Measurements from ENCODE around the gene HNRNPUL2. TPM values are rescaled to one million over a fixed set of nuclear protein-coding genes. Genes with fewer than 3 reads are reported as not detected.

The HNRNPUL2 gene
- total and polyA plus RNA-seq, 10 of the 15 experiments (the other 5 are each of a cell fraction or from before 2014, with no cell fraction given): 1.6 to 72.2 (median 14.9) TPM

DNA sequence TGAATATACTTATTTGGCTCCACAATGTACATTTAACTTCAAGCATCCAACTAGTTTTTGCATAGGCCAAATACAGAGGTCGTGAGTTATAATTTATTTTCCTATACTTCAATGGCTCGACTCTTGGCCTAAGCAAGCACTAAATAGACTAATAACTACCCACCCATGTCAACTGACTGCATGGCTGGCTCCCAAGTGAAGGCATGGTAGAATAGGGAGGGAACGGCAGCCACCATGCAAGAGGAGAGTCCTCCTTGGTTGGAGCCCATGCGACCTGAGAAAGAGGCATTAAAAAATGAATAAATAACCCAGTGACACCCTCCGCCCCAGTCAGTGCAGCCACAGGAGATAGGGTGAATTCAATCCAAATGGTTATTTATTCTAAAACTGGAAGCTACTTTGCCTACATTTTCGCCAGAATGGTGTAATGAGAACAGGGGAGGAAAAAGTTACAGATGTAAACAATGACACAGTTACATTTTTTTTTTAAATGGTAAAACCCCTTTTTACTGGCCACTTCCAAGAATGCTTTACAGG is 14.9 kb downstream of the HNRNPUL2 start:
- Histone ChIP-seq H3K27me3 (replicated peaks in 1 of 2; ENCODE audit: control insufficient read depth in 2 of 2, insufficient read depth in 2 of 2, low read length in 1 of 2) (no peaks in the 10 kb centered on the region), H3K36me3 (ENCODE audit: control insufficient read depth in 2 of 2, insufficient read depth in 2 of 2, low read length in 1 of 2) (peaks cover 34 to 35% of the 10 kb centered on the region in 2 experiments), H3K4me1 (ENCODE audit: control insufficient read depth, insufficient read depth, low read length) (peaks cover 32% of the 10 kb centered on the region), H3K79me2 (ENCODE audit: control insufficient read depth, insufficient read depth, low read length) (no peaks in the 10 kb centered on the region), H3K27ac (ENCODE audit: control insufficient read depth, insufficient read depth) (no peak overlapping the region), H3K9me3 (replicated peaks; ENCODE audit: control insufficient read depth, insufficient read depth, low read length) (no peaks in the 10 kb centered on the region), H3K4me3 (no peak overlapping the region), H3K9ac (ENCODE audit: control insufficient read depth, insufficient read depth, low read length) (no peak overlapping the region), H2AFZ (ENCODE audit: control insufficient read depth, low read depth, low read length) (no peak overlapping the region), H3K4me2 (ENCODE audit: control insufficient read depth, insufficient read depth) (no peak overlapping the region), H4K20me1 (ENCODE audit: control insufficient read depth, insufficient read depth) (no peaks in the 10 kb centered on the region)
- ChIA-PET RAD21 (ENCODE audit: unreplicated experiment) (no interaction called here), CTCF (interaction anchor here (1.1 kb wide), 1 partner anchor 91 kb away, joined by 3 read pairs; no protein-coding TSS in a partner anchor), POLR2A (interaction anchor here (5.5 kb wide), 1 partner anchor 14 kb away, joined by 40 read pairs; the partner anchor contains the start of genes HNRNPUL2 and TTC9C), SMC1A (ENCODE audit: uncharacterized antibody, unreplicated experiment) (interaction anchor here (5.3 kb wide), 1 partner anchor 16 kb away, joined by 26 read pairs; the partner anchor contains the start of genes HNRNPUL2 and TTC9C)
- DNase-seq (ENCODE audit: low read depth, low spot score): no peak
- ATAC-seq: no peak
- intact Hi-C loops (cut with micrococcal nuclease; ENCODE audit: unreplicated experiment) (no loop called here), in situ Hi-C loops (cut with MboI) (no loop called here)
- FAIRE-seq: no peak
- WGBS (ENCODE audit: insufficient coverage, insufficient replicate concordance, low lambda C conversion rate, missing lambda C conversion rate): 62% methylated on average over 6 of the region's 6 CpGs
- no TSS peak for BruUV-seq (replicated peaks)
- TF ChIP-seq MYB (IDR thresholded peaks at IDR 0.05; ENCODE audit: borderline replicate concordance, low read depth, low read length): no peak
- no peak for TF ChIP-seq ZSCAN29 (IDR thresholded peaks at IDR 0.05)
- no peak for TF ChIP-seq POLR2AphosphoS2 (IDR thresholded peaks at IDR 0.05; ENCODE audit: low read depth, low read length)
- TF ChIP-seq ZNF207 (IDR thresholded peaks at IDR 0.05; ENCODE audit: borderline replicate concordance): no peak
- no peak for TF ChIP-seq KLF5 (IDR thresholded peaks at IDR 0.05; ENCODE audit: partially characterized antibody)
- TF ChIP-seq, protein P1, sequence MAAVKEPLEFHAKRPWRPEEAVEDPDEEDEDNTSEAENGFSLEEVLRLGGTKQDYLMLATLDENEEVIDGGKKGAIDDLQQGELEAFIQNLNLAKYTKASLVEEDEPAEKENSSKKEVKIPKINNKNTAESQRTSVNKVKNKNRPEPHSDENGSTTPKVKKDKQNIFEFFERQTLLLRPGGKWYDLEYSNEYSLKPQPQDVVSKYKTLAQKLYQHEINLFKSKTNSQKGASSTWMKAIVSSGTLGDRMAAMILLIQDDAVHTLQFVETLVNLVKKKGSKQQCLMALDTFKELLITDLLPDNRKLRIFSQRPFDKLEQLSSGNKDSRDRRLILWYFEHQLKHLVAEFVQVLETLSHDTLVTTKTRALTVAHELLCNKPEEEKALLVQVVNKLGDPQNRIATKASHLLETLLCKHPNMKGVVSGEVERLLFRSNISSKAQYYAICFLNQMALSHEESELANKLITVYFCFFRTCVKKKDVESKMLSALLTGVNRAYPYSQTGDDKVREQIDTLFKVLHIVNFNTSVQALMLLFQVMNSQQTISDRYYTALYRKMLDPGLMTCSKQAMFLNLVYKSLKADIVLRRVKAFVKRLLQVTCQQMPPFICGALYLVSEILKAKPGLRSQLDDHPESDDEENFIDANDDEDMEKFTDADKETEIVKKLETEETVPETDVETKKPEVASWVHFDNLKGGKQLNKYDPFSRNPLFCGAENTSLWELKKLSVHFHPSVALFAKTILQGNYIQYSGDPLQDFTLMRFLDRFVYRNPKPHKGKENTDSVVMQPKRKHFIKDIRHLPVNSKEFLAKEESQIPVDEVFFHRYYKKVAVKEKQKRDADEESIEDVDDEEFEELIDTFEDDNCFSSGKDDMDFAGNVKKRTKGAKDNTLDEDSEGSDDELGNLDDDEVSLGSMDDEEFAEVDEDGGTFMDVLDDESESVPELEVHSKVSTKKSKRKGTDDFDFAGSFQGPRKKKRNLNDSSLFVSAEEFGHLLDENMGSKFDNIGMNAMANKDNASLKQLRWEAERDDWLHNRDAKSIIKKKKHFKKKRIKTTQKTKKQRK (IDR thresholded peaks at IDR 0.05; ENCODE audit: low read depth, low read length): no peak
- no peak for TF ChIP-seq ZNF24 (IDR thresholded peaks at IDR 0.05)
- no peak for TF ChIP-seq ZNF217 (IDR thresholded peaks at IDR 0.05)
- TF ChIP-seq FOS (IDR thresholded peaks at IDR 0.05; ENCODE audit: borderline replicate concordance, extremely low read depth, insufficient read length): no peak
- no peak for TF ChIP-seq IRF4 (IDR thresholded peaks at IDR 0.05; ENCODE audit: low read depth, low read length)
- no peak for TF ChIP-seq BMI1 (IDR thresholded peaks at IDR 0.05; ENCODE audit: borderline replicate concordance)
- no peak for TF ChIP-seq JUND (IDR thresholded peaks at IDR 0.05; ENCODE audit: low read depth, low read length)
- no peak for TF ChIP-seq TCF7 (IDR thresholded peaks at IDR 0.05; ENCODE audit: borderline replicate concordance)
- TF ChIP-seq EZH2 (IDR thresholded peaks at IDR 0.05; ENCODE audit: borderline replicate concordance, control insufficient read depth, low read depth, low read length): no peak
- no peak for TF ChIP-seq KDM1A (IDR thresholded peaks at IDR 0.05; ENCODE audit: borderline replicate concordance)
- no peak for TF ChIP-seq RBBP5 (conservative IDR thresholded peaks at IDR 0.05)
- no peak for TF ChIP-seq RELA (IDR thresholded peaks at IDR 0.05; ENCODE audit: borderline replicate concordance, partially characterized antibody)
- TF ChIP-seq, protein P2, sequence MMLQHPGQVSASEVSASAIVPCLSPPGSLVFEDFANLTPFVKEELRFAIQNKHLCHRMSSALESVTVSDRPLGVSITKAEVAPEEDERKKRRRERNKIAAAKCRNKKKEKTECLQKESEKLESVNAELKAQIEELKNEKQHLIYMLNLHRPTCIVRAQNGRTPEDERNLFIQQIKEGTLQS (IDR thresholded peaks at IDR 0.05; ENCODE audit: borderline replicate concordance, extremely low read depth, low read depth, low read length): no peak
- TF ChIP-seq, protein P3, sequence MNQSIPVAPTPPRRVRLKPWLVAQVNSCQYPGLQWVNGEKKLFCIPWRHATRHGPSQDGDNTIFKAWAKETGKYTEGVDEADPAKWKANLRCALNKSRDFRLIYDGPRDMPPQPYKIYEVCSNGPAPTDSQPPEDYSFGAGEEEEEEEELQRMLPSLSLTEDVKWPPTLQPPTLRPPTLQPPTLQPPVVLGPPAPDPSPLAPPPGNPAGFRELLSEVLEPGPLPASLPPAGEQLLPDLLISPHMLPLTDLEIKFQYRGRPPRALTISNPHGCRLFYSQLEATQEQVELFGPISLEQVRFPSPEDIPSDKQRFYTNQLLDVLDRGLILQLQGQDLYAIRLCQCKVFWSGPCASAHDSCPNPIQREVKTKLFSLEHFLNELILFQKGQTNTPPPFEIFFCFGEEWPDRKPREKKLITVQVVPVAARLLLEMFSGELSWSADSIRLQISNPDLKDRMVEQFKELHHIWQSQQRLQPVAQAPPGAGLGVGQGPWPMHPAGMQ (IDR thresholded peaks at IDR 0.05; ENCODE audit: borderline replicate concordance): no peak
- no peak for TF ChIP-seq SREBF1 (IDR thresholded peaks at IDR 0.05; ENCODE audit: low read length)

All from GM12878 (cell line).